ENCODE data around the gene PRTFDC1. TPM values are rescaled to one million over a fixed set of nuclear protein-coding genes. Genes with fewer than 3 reads are reported as not detected.

PRTFDC1 gene
- total and polyA plus RNA-seq, 2 donors (not counting 3 experiments of a cell fraction or from before 2014, with no cell fraction given) = 22.0 to 27.0 TPM

GRCh38 chr10:24872049-24872789 is 80.2 kb downstream of the PRTFDC1 start:
- Histone ChIP-seq H3K79me2 (ENCODE audit: control insufficient read depth, insufficient read depth, low read length) (no peaks in the 10 kb centered on the region), H3K4me3 (replicated peaks in 1 of 3; ENCODE audit: insufficient read depth in 1 of 3, low read depth in 1 of 3, low read length in 3 of 3) (no peak overlapping the region), H3K9ac (replicated peaks; ENCODE audit: extremely low read depth, insufficient read depth, low read length) (no peak overlapping the region), H3K9me1 (replicated peaks; ENCODE audit: control insufficient read depth, extremely low read depth, insufficient read depth, low read length) (no peaks in the 10 kb centered on the region), H3K4me2 (ENCODE audit: insufficient read depth, low read length) (no peak overlapping the region), H3K36me3 (ENCODE audit: control insufficient read depth in 2 of 2, extremely low read depth in 1 of 2, insufficient read depth in 2 of 2, low read length in 2 of 2) (no peaks in the 10 kb centered on the region), H2AFZ (ENCODE audit: low read depth, low read length) (no peak overlapping the region), H3K27me3 (ENCODE audit: control insufficient read depth in 2 of 2, insufficient read depth in 2 of 2, low read length in 2 of 2) (no peaks in the 10 kb centered on the region), H4K20me1 (replicated peaks; ENCODE audit: control insufficient read depth, extremely low read depth, insufficient read depth, low read length) (no peaks in the 10 kb centered on the region), H3K9me3 (replicated peaks; ENCODE audit: control insufficient read depth, insufficient read depth, low read length) (no peaks in the 10 kb centered on the region), H3K27ac (ENCODE audit: insufficient read depth, low read depth, low read length) (no peak overlapping the region), H3K4me1 (ENCODE audit: control insufficient read depth, extremely low read depth, insufficient read depth, low read length) (peaks cover 5% of the 10 kb centered on the region)
- dilution Hi-C loops (cut with MboI; ENCODE audit: extremely low pct_ligation_motif_present, low sequenced_read_pairs) = no loop called here
- ChIA-PET POLR2A (no interaction called here), CTCF (interaction anchor here (1.1 to 1.4 kb wide), 2 partner anchors 12 to 97 kb away, joined by 3 read pairs; no protein-coding TSS in a partner anchor)
- no TSS peak for BruUV-seq (replicated peaks)
- intact Hi-C loops (cut with micrococcal nuclease) = no loop called here
- FAIRE-seq = no peak
- TF ChIP-seq GATA2 (IDR thresholded peaks at IDR 0.05; ENCODE audit: insufficient read depth, insufficient read length, low read depth, low read length) (no peak), POLR2A (IDR thresholded peaks at IDR 0.05; ENCODE audit: low read depth, low read length) (no peak)
- no peak for DNase-seq (ENCODE audit: low read depth, low spot score)

GRCh38 chr10:24871011-24871935 is 81.1 kb downstream of the PRTFDC1 start:
- no TSS peak for BruUV-seq (replicated peaks)
- no peaks in the 10 kb centered on the region for H3K9me1 ChIP-seq (replicated peaks; ENCODE audit: control insufficient read depth, extremely low read depth, insufficient read depth, low read length)
- intact Hi-C loops (cut with micrococcal nuclease) = no loop called here
- no peaks in the 10 kb centered on the region for H3K36me3 ChIP-seq (ENCODE audit: control insufficient read depth in 2 of 2, extremely low read depth in 1 of 2, insufficient read depth in 2 of 2, low read length in 2 of 2)
- TF ChIP-seq CTCF (IDR thresholded peaks at IDR 0.05; ENCODE audit: extremely low read depth in 1 of 2, insufficient read depth in 1 of 2, low read depth in 1 of 2, low read length in 2 of 2) (no peak), FOS (IDR thresholded peaks at IDR 0.05; ENCODE audit: borderline replicate concordance, insufficient read depth, low read length) (no peak), JUN (IDR thresholded peaks at IDR 0.05; ENCODE audit: borderline replicate concordance, insufficient read depth, insufficient read length, low read depth) (no peak), POLR2AphosphoS5 (IDR thresholded peaks at IDR 0.05; ENCODE audit: insufficient read depth, low read depth, low read length) (no peak), MAX (IDR thresholded peaks at IDR 0.05; ENCODE audit: insufficient read depth, insufficient read length) (no peak), GATA2 (IDR thresholded peaks at IDR 0.05; ENCODE audit: insufficient read depth, insufficient read length, low read depth, low read length) (no peak), EZH2 (IDR thresholded peaks at IDR 0.05; ENCODE audit: borderline replicate concordance, low read depth, low read length, severe bottlenecking) (no peak), MYC (IDR thresholded peaks at IDR 0.05; ENCODE audit: low read depth, low read length) (no peak), POLR2A (IDR thresholded peaks at IDR 0.05; ENCODE audit: low read depth, low read length) (no peak)
- POLR2A ChIA-PET = no interaction called here
- no peak overlapping the region for H2AFZ ChIP-seq (ENCODE audit: low read depth, low read length)
- DNase-seq (ENCODE audit: low read depth, low spot score) = no peak
- no peak overlapping the region for H3K27ac ChIP-seq (ENCODE audit: insufficient read depth, low read depth, low read length)
- dilution Hi-C loops (cut with MboI; ENCODE audit: extremely low pct_ligation_motif_present, low sequenced_read_pairs) = no loop called here
- no peaks in the 10 kb centered on the region for H3K27me3 ChIP-seq (ENCODE audit: control insufficient read depth in 2 of 2, insufficient read depth in 2 of 2, low read length in 2 of 2)
- no peak overlapping the region for H3K4me2 ChIP-seq (ENCODE audit: insufficient read depth, low read length)
- CTCF ChIA-PET = interaction anchor here (1.1 to 1.4 kb wide), 3 partner anchors 22 to 253 kb away, joined by 3 to 4 read pairs (median 3); no protein-coding TSS in a partner anchor
- no peak overlapping the region for H3K9ac ChIP-seq (replicated peaks; ENCODE audit: extremely low read depth, insufficient read depth, low read length)
- peaks cover 14% of the 10 kb centered on the region for H3K4me1 ChIP-seq (ENCODE audit: control insufficient read depth, extremely low read depth, insufficient read depth, low read length)
- no peak overlapping the region for H3K4me3 ChIP-seq (replicated peaks in 1 of 3; ENCODE audit: insufficient read depth in 1 of 3, low read depth in 1 of 3, low read length in 3 of 3)
- no peak for FAIRE-seq
- H3K9me3 ChIP-seq (replicated peaks; ENCODE audit: control insufficient read depth, insufficient read depth, low read length) = no peaks in the 10 kb centered on the region
- H4K20me1 ChIP-seq (replicated peaks; ENCODE audit: control insufficient read depth, extremely low read depth, insufficient read depth, low read length) = no peaks in the 10 kb centered on the region
- H3K79me2 ChIP-seq (ENCODE audit: control insufficient read depth, insufficient read depth, low read length) = no peaks in the 10 kb centered on the region

Measured in endothelial cell of umbilical vein (primary cell).